Measurements from ENCODE around the gene AKR1B15.

DNA sequence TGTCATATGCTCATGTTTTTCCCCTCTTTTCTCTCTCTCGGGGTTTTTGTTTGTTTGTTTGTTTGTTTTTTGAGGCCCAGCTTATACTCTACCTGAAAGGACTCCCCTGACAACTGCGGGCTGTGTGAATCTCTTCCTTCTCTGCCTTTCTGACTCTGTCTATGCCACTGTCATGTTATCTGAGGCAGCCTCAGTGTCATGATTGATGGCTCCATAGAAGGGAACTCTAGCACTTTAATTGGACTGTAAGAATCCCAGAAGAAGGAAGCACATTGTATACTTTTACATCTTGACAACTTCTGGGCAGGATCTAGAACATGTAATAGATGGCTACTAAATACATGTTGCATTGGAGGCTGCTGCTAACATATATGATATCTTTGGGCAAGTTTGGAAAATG lies 25.4 kb downstream of the AKR1B15 start:
- TF ChIP-seq CTCF (IDR thresholded peaks at IDR 0.05) = no peak
- TF ChIP-seq POLR2A (IDR thresholded peaks at IDR 0.05) = no peak

Data from lower leg skin (tissue), 3 donors.